ENCODE results near the gene PXDN. TPM values are rescaled to one million over a fixed set of nuclear protein-coding genes. Genes with fewer than 3 reads are reported as not detected.

PXDN gene
- total and polyA plus RNA-seq, 2 donors (not counting 3 experiments of a cell fraction or from before 2014, with no cell fraction given), result 231 to 308 TPM

DNA sequence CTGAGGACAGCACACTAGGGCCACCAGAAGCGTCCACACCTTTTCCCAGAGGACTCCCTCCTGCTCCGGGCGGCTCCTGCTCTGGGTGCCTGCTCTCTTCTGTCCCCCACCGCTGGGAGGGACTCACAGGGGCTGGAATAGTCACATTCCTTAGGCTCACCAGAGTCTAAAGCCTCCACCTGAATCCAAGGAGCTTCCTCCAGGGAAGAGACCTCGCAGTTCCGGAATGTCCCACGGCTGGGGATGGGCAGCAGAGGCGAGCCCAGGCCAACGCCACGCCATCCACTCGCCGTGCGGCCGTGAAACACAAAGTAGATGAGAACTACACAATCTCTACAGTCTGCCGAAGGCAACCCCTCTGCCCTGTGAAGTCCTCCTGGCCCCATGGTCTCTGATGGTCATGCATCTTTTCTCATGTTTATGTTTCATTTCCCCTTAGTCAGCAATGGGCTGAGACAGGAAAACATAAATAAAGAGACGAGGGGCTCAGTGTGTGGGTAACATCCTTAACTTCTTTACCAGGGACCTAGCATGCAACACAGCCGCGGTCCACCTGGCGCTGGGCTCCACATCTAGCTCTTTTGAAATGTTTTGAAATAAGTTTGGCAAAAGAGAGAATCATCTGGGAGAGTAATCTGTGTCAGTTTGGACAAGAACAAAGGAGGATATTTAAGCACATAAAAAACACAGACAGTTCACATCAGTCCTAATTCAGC lies 98.4 kb downstream of the PXDN start:
- Histone ChIP-seq H3K79me2 (ENCODE audit: control insufficient read depth, insufficient read depth, low read length) (no peaks in the 10 kb centered on the region), H4K20me1 (replicated peaks; ENCODE audit: control insufficient read depth, extremely low read depth, insufficient read depth, low read length) (no peaks in the 10 kb centered on the region), H3K27me3 (ENCODE audit: control insufficient read depth in 2 of 2, insufficient read depth in 2 of 2, low read length in 2 of 2) (no peaks in the 10 kb centered on the region), H3K4me1 (ENCODE audit: control insufficient read depth, extremely low read depth, insufficient read depth, low read length) (peaks cover 2% of the 10 kb centered on the region), H3K9me1 (replicated peaks; ENCODE audit: control insufficient read depth, extremely low read depth, insufficient read depth, low read length) (no peaks in the 10 kb centered on the region), H3K4me3 (replicated peaks in 1 of 3; ENCODE audit: insufficient read depth in 1 of 3, low read depth in 1 of 3, low read length in 3 of 3) (no peak overlapping the region), H3K36me3 (ENCODE audit: control insufficient read depth in 2 of 2, extremely low read depth in 1 of 2, insufficient read depth in 2 of 2, low read length in 2 of 2) (peaks cover 19 to 37% of the 10 kb centered on the region in 2 experiments), H3K27ac (ENCODE audit: insufficient read depth, low read depth, low read length) (no peak overlapping the region), H2AFZ (ENCODE audit: low read depth, low read length) (no peak overlapping the region), H3K9me3 (replicated peaks; ENCODE audit: control insufficient read depth, insufficient read depth, low read length) (no peaks in the 10 kb centered on the region), H3K4me2 (ENCODE audit: insufficient read depth, low read length) (no peak overlapping the region), H3K9ac (replicated peaks; ENCODE audit: extremely low read depth, insufficient read depth, low read length) (no peak overlapping the region)
- no peak for TF ChIP-seq EZH2 (IDR thresholded peaks at IDR 0.05; ENCODE audit: borderline replicate concordance, low read depth, low read length, severe bottlenecking)
- TF ChIP-seq, protein P1, sequence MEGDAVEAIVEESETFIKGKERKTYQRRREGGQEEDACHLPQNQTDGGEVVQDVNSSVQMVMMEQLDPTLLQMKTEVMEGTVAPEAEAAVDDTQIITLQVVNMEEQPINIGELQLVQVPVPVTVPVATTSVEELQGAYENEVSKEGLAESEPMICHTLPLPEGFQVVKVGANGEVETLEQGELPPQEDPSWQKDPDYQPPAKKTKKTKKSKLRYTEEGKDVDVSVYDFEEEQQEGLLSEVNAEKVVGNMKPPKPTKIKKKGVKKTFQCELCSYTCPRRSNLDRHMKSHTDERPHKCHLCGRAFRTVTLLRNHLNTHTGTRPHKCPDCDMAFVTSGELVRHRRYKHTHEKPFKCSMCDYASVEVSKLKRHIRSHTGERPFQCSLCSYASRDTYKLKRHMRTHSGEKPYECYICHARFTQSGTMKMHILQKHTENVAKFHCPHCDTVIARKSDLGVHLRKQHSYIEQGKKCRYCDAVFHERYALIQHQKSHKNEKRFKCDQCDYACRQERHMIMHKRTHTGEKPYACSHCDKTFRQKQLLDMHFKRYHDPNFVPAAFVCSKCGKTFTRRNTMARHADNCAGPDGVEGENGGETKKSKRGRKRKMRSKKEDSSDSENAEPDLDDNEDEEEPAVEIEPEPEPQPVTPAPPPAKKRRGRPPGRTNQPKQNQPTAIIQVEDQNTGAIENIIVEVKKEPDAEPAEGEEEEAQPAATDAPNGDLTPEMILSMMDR (IDR thresholded peaks at IDR 0.05; ENCODE audit: extremely low read depth in 1 of 2, insufficient read depth in 1 of 2, low read depth in 1 of 2, low read length in 2 of 2), result no peak
- no peak for TF ChIP-seq MYC (IDR thresholded peaks at IDR 0.05; ENCODE audit: low read depth, low read length)
- TF ChIP-seq POLR2AphosphoS5 (IDR thresholded peaks at IDR 0.05; ENCODE audit: insufficient read depth, low read depth, low read length), result no peak
- no peak for TF ChIP-seq FOS (IDR thresholded peaks at IDR 0.05; ENCODE audit: borderline replicate concordance, insufficient read depth, low read length)
- TF ChIP-seq, protein P2, sequence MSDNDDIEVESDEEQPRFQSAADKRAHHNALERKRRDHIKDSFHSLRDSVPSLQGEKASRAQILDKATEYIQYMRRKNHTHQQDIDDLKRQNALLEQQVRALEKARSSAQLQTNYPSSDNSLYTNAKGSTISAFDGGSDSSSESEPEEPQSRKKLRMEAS (IDR thresholded peaks at IDR 0.05; ENCODE audit: insufficient read depth, insufficient read length), result no peak
- TF ChIP-seq JUN (IDR thresholded peaks at IDR 0.05; ENCODE audit: borderline replicate concordance, insufficient read depth, insufficient read length, low read depth), result no peak
- no peak for TF ChIP-seq GATA2 (IDR thresholded peaks at IDR 0.05; ENCODE audit: insufficient read depth, insufficient read length, low read depth, low read length)
- no peak for TF ChIP-seq POLR2A (IDR thresholded peaks at IDR 0.05; ENCODE audit: low read depth, low read length)
- no peak for DNase-seq (ENCODE audit: low read depth, low spot score)
- no TSS peak for BruUV-seq (replicated peaks)
- POLR2A ChIA-PET, result no interaction called here
- CTCF ChIA-PET, result interaction anchor here (1.2 kb wide), 1 partner anchor 20 kb away, joined by 3 read pairs; no protein-coding TSS in a partner anchor
- no peak for FAIRE-seq
- dilution Hi-C loops (cut with MboI; ENCODE audit: extremely low pct_ligation_motif_present, low sequenced_read_pairs) (no loop called here), intact Hi-C loops (cut with micrococcal nuclease) (no loop called here)
